GM12892 (cell line): ENCODE results near the gene ARHGDIG.

ENCODE experiments used
- POLR2AphosphoS5 ChIP-seq: IDR thresholded peaks from 2 replicates; pipeline ENCODE4 v1.6.1; 2011; ENCODE audit warnings: low read depth, low read length, control low read depth
- TAF1 ChIP-seq: IDR thresholded peaks from 2 replicates; pipeline ENCODE4 v1.6.1; 2011; ENCODE audit warnings: low read depth, mild to moderate bottlenecking, control low read depth, low read length, borderline replicate concordance

DNA sequence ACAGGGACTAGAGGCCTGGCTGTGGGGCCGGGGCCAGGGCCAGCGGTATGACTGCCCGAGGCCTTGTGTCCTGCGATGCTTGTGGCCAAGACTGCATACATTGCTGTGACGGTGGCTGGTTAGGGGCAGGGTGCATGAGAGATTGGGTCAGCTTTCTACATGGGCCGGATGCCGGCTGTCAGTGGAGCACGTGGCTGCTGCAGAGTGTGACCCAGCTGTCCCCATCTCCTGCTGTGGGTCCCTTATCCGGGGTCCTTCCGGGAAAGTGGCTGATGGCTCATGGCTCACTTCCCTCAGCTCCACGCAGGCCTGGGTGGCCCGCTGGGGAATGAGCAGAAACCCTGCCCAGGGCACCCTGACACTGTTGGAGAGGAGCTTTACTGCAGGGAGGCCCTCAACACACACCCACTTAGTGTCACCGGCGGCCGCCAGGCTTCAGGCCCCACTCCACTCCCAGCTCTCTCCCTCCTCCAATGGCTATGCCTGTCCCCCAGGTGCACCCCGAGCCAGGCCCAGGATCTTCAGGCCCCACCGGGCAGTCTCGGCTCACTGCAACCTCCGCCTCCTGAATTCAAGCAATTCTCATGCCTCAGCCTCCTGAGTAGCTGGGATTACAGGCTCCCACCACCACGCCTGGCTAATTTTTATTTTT, 3.8 kb upstream of the ARHGDIG start:
- TF ChIP-seq POLR2AphosphoS5 (no peak), TAF1 (no peak)
